IMR-90 (cell line): Measurements from ENCODE around the gene MRPL50. TPM values are rescaled to one million over a fixed set of nuclear protein-coding genes. Genes with fewer than 3 reads are reported as not detected.

Experiments used
- ATAC-seq: fragments of 200-7000 bp; cut with Tn5 transposase; 2 replicates; pipeline ENCODE4 v1.9.1; 2020; ENCODE audit warnings: low read depth, mild to moderate bottlenecking, moderate library complexity
- BruUV-seq: library from RNA; stranded (reverse); fragments of 400-500 nt; replicated peaks from 2 replicates; lab custom pipeline; 2021; lab: Mats Ljungman, UMichigan
- CTCF ChIA-PET: fragments of 300-600 bp; formaldehyde crosslinking; extraction: SDS; loops from one replicate; lab custom pipeline; 2021; ENCODE audit warnings: antibody characterized with exemption; lab: Yijun Ruan, JAX
- POLR2A ChIA-PET: fragments of 300-600 bp; sonication (Branson Sonifier 250); formaldehyde crosslinking; loops from one replicate; lab custom pipeline; 2022; ENCODE audit warnings: antibody characterized with exemption; ENCODE audit not compliant: unreplicated experiment; lab: Charles Lee
- DNase-seq: peaks from one replicate; pipeline ENCODE4 v3.0.0; 2013
- H2AFZ ChIP-seq: replicated peaks from 2 replicates; pipeline ENCODE3; 2013; ENCODE audit warnings: low read length, mild to moderate bottlenecking; ENCODE audit not compliant: poor library complexity
- H2AK5ac ChIP-seq: 2 replicates; pipeline ENCODE4 v1.6.1; 2013; ENCODE audit warnings: low read depth, low read length, inconsistent platforms
- H2AK9ac ChIP-seq: replicated peaks from 2 replicates; pipeline ENCODE3; 2013; ENCODE audit warnings: mild to moderate bottlenecking, low read depth, low read length, moderate library complexity; ENCODE audit not compliant: poor library complexity
- H2BK120ac ChIP-seq: 2 replicates; pipeline ENCODE4 v1.6.1; 2013; ENCODE audit warnings: low read depth, low read length, inconsistent platforms
- H2BK15ac ChIP-seq: 3 replicates; pipeline ENCODE4 v1.6.1; 2013; ENCODE audit warnings: low read depth, low read length, inconsistent platforms
- H2BK20ac ChIP-seq: 2 replicates; pipeline ENCODE4 v1.6.1; 2013; ENCODE audit warnings: low read depth, mild to moderate bottlenecking, inconsistent platforms, low read length, moderate library complexity
- H2BK5ac ChIP-seq: 2 replicates; pipeline ENCODE4 v1.6.1; 2013; ENCODE audit warnings: mild to moderate bottlenecking, low read depth, low read length, inconsistent platforms; ENCODE audit not compliant: poor library complexity, severe bottlenecking
- H3K14ac ChIP-seq: replicated peaks from 2 replicates; pipeline ENCODE4 v1.6.1; 2013; ENCODE audit warnings: low read depth, low read length, inconsistent platforms
- H3K18ac ChIP-seq: 2 replicates; pipeline ENCODE4 v1.6.1; 2013; ENCODE audit warnings: low read depth, low read length, control low read depth
- H3K23ac ChIP-seq: 2 replicates; pipeline ENCODE4 v1.6.1; 2013; ENCODE audit warnings: low read depth, low read length, inconsistent platforms
- H3K27ac ChIP-seq: 2 replicates; pipeline ENCODE4 v1.5.1; 2013; ENCODE audit warnings: mild to moderate bottlenecking, control low read depth, low read length; ENCODE audit not compliant: insufficient read depth
- H3K27me3 ChIP-seq: 2 replicates; pipeline ENCODE4 v1.6.1; 2013; ENCODE audit warnings: low read length; ENCODE audit not compliant: control insufficient read depth, insufficient read depth
- H3K36me3 ChIP-seq: 2 replicates; pipeline ENCODE4 v1.6.1; 2013; ENCODE audit warnings: low read length, mixed read lengths; ENCODE audit not compliant: control insufficient read depth, insufficient read depth
- H3K4ac ChIP-seq: 2 replicates; pipeline ENCODE4 v1.6.1; 2013; ENCODE audit warnings: low read depth, low read length, inconsistent platforms
- H3K4me1 ChIP-seq: 2 replicates; pipeline ENCODE4 v1.6.1; 2013; ENCODE audit warnings: low read length, mixed read lengths; ENCODE audit not compliant: control insufficient read depth, insufficient read depth
- H3K4me2 ChIP-seq: 2 replicates; pipeline ENCODE4 v1.6.1; 2013; ENCODE audit warnings: low read depth, mild to moderate bottlenecking, control low read depth, low read length, moderate library complexity
- H3K4me3 ChIP-seq: 2 replicates; pipeline ENCODE4 v1.5.1; 2013; ENCODE audit warnings: low read depth, mild to moderate bottlenecking, control low read depth, low read length, moderate library complexity; ENCODE audit not compliant: insufficient read depth
- H3K56ac ChIP-seq: 2 replicates; pipeline ENCODE4 v1.6.1; 2013; ENCODE audit warnings: low read length, inconsistent platforms; ENCODE audit not compliant: insufficient read depth; ENCODE audit errors: extremely low read depth
- H3K79me1 ChIP-seq, 2 experiments: 2 replicates each; pipeline ENCODE4 v1.6.1; 2013; ENCODE audit warnings: low read length in 2 of 2, inconsistent platforms in 1 of 2, low read depth in 1 of 2
- H3K9ac ChIP-seq: 2 replicates; pipeline ENCODE4 v1.6.1; 2013; ENCODE audit warnings: low read depth, low read length, control low read depth
- H3K9me1 ChIP-seq: 2 replicates; pipeline ENCODE4 v1.6.1; 2013; ENCODE audit warnings: low read length, inconsistent platforms; ENCODE audit not compliant: insufficient read depth
- H3K9me3 ChIP-seq: 2 replicates; pipeline ENCODE4 v1.6.1; 2013; ENCODE audit warnings: low read length; ENCODE audit not compliant: control insufficient read depth, insufficient read depth
- H4K20me1 ChIP-seq: 2 replicates; pipeline ENCODE4 v1.6.1; 2013; ENCODE audit warnings: low read length, inconsistent platforms; ENCODE audit not compliant: insufficient read depth
- H4K5ac ChIP-seq: 2 replicates; pipeline ENCODE4 v1.6.1; 2013; ENCODE audit warnings: mild to moderate bottlenecking, low read depth, low read length, control low read depth
- H4K8ac ChIP-seq, 2 experiments: 2 replicates each; pipeline ENCODE4 v1.6.1; 2013; ENCODE audit warnings: low read depth in 2 of 2, low read length in 2 of 2, control low read depth in 1 of 2, inconsistent platforms in 1 of 2
- H4K91ac ChIP-seq: 2 replicates; pipeline ENCODE4 v1.6.1; 2013; ENCODE audit warnings: low read depth, low read length, inconsistent platforms; ENCODE audit not compliant: insufficient read depth
- BHLHE40 ChIP-seq: fragments of 150-350 bp; IDR thresholded peaks from 2 replicates; pipeline ENCODE4 v1.6.1; 2016; ENCODE audit warnings: mild to moderate bottlenecking, low read depth, low read length
- FOS ChIP-seq: fragments of 150-350 bp; IDR thresholded peaks from 2 replicates; pipeline ENCODE4 v1.6.1; 2016; ENCODE audit warnings: low read depth, low read length
- MAZ ChIP-seq: IDR thresholded peaks from 2 replicates; pipeline ENCODE4 v1.6.1; 2012; ENCODE audit warnings: low read depth, mild to moderate bottlenecking, low read length, improper control_type of control experiment, moderate library complexity, borderline replicate concordance
- MXI1 ChIP-seq: IDR thresholded peaks from 2 replicates; pipeline ENCODE4 v1.6.1; 2012; ENCODE audit warnings: low read depth, mild to moderate bottlenecking, low read length, moderate library complexity, borderline replicate concordance
- SMC3 ChIP-seq: fragments of 150-350 bp; IDR thresholded peaks from 2 replicates; pipeline ENCODE4 v1.6.1; 2016; ENCODE audit warnings: low read depth, mild to moderate bottlenecking, antibody characterized with exemption, low read length, moderate library complexity
- dilution Hi-C: fragments of 300-500 bp; cut with HindIII; formaldehyde crosslinking; loops from one replicate; pipeline ENCODE4 v1.14.3; 2018; ENCODE audit warnings: low sequenced_read_pairs; ENCODE audit not compliant: unreplicated experiment
- in situ Hi-C: fragments of 300-500 bp; cut with MboI; formaldehyde crosslinking; loops from 3 replicates; pipeline ENCODE4 v1.14.3; 2019; ENCODE audit warnings: low sequenced_read_pairs, inconsistent platforms, mixed read lengths
- intact Hi-C: fragments of 100-400 bp; cut with micrococcal nuclease; formaldehyde crosslinking; loops from 2 replicates; pipeline ENCODE4 v1.10.0; 2022
- polyA plus RNA-seq, 3 experiments: library from polyadenylated mRNA; depleted of rRNA; stranded (reverse); fragments of >200 nt; gene quantifications; 2 replicates each; pipeline ENCODE4 v1.2.3, GENCODE V29; 2012; ENCODE audit warnings: low replicate concordance in 1 of 3
- total RNA-seq: library from RNA; depleted of rRNA; stranded (reverse); fragments of >200 nt; gene quantifications from 2 replicates; pipeline ENCODE4 v1.2.3, GENCODE V29; 2012

The MRPL50 gene
- total and polyA plus RNA-seq, 2 of the 4 experiments (the other 2 are of a cell fraction) = 7.5 to 8.6 TPM

DNA sequence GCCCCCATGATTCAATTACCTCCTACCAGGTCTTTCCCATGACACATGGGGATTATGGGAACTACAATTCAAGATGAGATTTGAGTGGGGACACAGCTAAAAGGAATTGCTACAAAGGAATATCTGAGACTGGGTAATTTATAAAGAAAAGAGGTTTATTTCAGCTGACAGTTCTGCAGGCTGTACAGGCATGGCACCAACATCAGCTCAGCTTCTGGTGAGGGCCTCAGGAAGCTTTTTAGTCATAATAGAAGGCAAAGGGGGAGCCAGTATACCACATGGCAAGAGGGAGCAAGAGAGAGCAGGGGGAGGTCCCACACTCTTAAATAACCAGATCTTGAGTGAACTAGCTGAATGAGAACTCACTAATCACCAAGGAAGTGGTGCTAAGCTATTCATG lies 48.3 kb upstream of the MRPL50 start:
- Histone ChIP-seq H3K9me3 (no peaks in the 10 kb centered on the region), H3K27ac (no peak overlapping the region), H3K9ac (no peak overlapping the region), H4K8ac (no peak overlapping the region), H3K56ac (no peak overlapping the region), H4K20me1 (no peaks in the 10 kb centered on the region), H2BK120ac (no peak overlapping the region), H3K36me3 (no peaks in the 10 kb centered on the region), H3K14ac (no peak overlapping the region), H2AK5ac (no peak overlapping the region), H3K9me1 (no peaks in the 10 kb centered on the region), H2BK5ac (no peak overlapping the region), H3K4me3 (no peak overlapping the region), H3K27me3 (peaks cover 4% of the 10 kb centered on the region), H4K91ac (no peak overlapping the region), H3K23ac (no peak overlapping the region), H3K4me1 (no peaks in the 10 kb centered on the region), H4K5ac (no peak overlapping the region), H3K79me1 (no peaks in the 10 kb centered on the region), H3K18ac (no peak overlapping the region), H2AK9ac (no peak overlapping the region), H3K4me2 (no peak overlapping the region), H3K4ac (no peak overlapping the region), H2AFZ (no peak overlapping the region), H2BK20ac (no peak overlapping the region), H2BK15ac (no peak overlapping the region)
- DNase-seq = no peak
- intact Hi-C loops = loop anchor here (5.0 kb wide), 1 partner anchor 734 kb away; no protein-coding TSS in a partner anchor
- POLR2A ChIA-PET = no interaction called here
- BruUV-seq = no TSS peak
- dilution Hi-C loops = no loop called here
- ATAC-seq = no peak
- CTCF ChIA-PET = interaction anchor here (1.2 kb wide), 1 partner anchor 12 kb away, joined by 3 read pairs; no protein-coding TSS in a partner anchor
- no peak for TF ChIP-seq SMC3
- no peak for TF ChIP-seq BHLHE40
- no peak for TF ChIP-seq MXI1
- TF ChIP-seq FOS = no peak
- TF ChIP-seq MAZ = no peak
- in situ Hi-C loops = no loop called here
